Measurements from ENCODE around the gene ACAP2.
"Not testable (repeated sequence)": the region's sequence is repeated elsewhere in the genome, so short reads cannot be mapped to it uniquely, and the experiment has no call there.

ACAP2 gene

GRCh38 chr3:195384952-195385351 lies 57.9 kb downstream of the ACAP2 start:
- Histone ChIP-seq H3K9me3 (ENCODE audit: control insufficient read depth, insufficient read depth, low read length) (no peaks in the 10 kb centered on the region), H3K79me2 (ENCODE audit: control insufficient read depth, low read length) (peaks cover 34% of the 10 kb centered on the region), H3K4me3 (ENCODE audit: low read length) (no peak overlapping the region), H3K27me3 (ENCODE audit: control insufficient read depth, low read length) (no peaks in the 10 kb centered on the region), H3K4me2 (ENCODE audit: low read length) (no peak overlapping the region), H3F3A (ENCODE audit: control insufficient read depth, insufficient read depth) (no peaks in the 10 kb centered on the region), H3K9me2 (replicated peaks; ENCODE audit: control insufficient read depth, low read length) (no peaks in the 10 kb centered on the region), H3K4me1 (ENCODE audit: control insufficient read depth, low read length) (no peaks in the 10 kb centered on the region), H4K20me1 (ENCODE audit: control insufficient read depth, insufficient read depth, low read depth, low read length) (no peaks in the 10 kb centered on the region), H3K36me3 (ENCODE audit: control insufficient read depth, low read length) (peaks cover 22% of the 10 kb centered on the region), H3K27ac (ENCODE audit: low read depth, low read length) (no peak overlapping the region)
- TF ChIP-seq CTCF (IDR thresholded peaks at IDR 0.05; ENCODE audit: low read depth, low read length, poor library complexity, severe bottlenecking) = no peak
- no peak for TF ChIP-seq EZH2phosphoT487 (IDR thresholded peaks at IDR 0.05; ENCODE audit: borderline replicate concordance, low read length)

GRCh38 chr3:195372220-195372619 lies 70.6 kb downstream of the ACAP2 start:
- Histone ChIP-seq H3K4me2 (ENCODE audit: low read length) (no peak overlapping the region), H3K79me2 (ENCODE audit: control insufficient read depth, low read length) (no peaks in the 10 kb centered on the region), H4K20me1 (ENCODE audit: control insufficient read depth, insufficient read depth, low read depth, low read length) (no peaks in the 10 kb centered on the region), H3F3A (ENCODE audit: control insufficient read depth, insufficient read depth) (no peaks in the 10 kb centered on the region), H3K9me2 (replicated peaks; ENCODE audit: control insufficient read depth, low read length) (no peaks in the 10 kb centered on the region), H3K4me3 (ENCODE audit: low read length) (no peak overlapping the region), H3K4me1 (ENCODE audit: control insufficient read depth, low read length) (no peaks in the 10 kb centered on the region), H3K36me3 (ENCODE audit: control insufficient read depth, low read length) (peaks cover 32% of the 10 kb centered on the region), H3K9me3 (ENCODE audit: control insufficient read depth, insufficient read depth, low read length) (no peaks in the 10 kb centered on the region), H3K27me3 (ENCODE audit: control insufficient read depth, low read length) (no peaks in the 10 kb centered on the region), H3K27ac (ENCODE audit: low read depth, low read length) (no peak overlapping the region)
- no peak for TF ChIP-seq EZH2phosphoT487 (IDR thresholded peaks at IDR 0.05; ENCODE audit: borderline replicate concordance, low read length)

GRCh38 chr3:195366200-195366925 lies 76.5 kb downstream of the ACAP2 start:
- Histone ChIP-seq H3K27me3 (ENCODE audit: control insufficient read depth, low read length) (no peaks in the 10 kb centered on the region), H3F3A (ENCODE audit: control insufficient read depth, insufficient read depth) (no peaks in the 10 kb centered on the region), H3K9me3 (ENCODE audit: control insufficient read depth, insufficient read depth, low read length) (no peaks in the 10 kb centered on the region), H3K4me2 (ENCODE audit: low read length) (no peak overlapping the region), H3K79me2 (ENCODE audit: control insufficient read depth, low read length) (peaks cover 26% of the 10 kb centered on the region), H3K4me1 (ENCODE audit: control insufficient read depth, low read length) (no peaks in the 10 kb centered on the region), H4K20me1 (ENCODE audit: control insufficient read depth, insufficient read depth, low read depth, low read length) (no peaks in the 10 kb centered on the region), H3K27ac (ENCODE audit: low read depth, low read length) (no peak overlapping the region), H3K9me2 (replicated peaks; ENCODE audit: control insufficient read depth, low read length) (no peaks in the 10 kb centered on the region), H3K36me3 (ENCODE audit: control insufficient read depth, low read length) (peaks cover 31% of the 10 kb centered on the region), H3K4me3 (ENCODE audit: low read length) (no peak overlapping the region)
- no peak for TF ChIP-seq EZH2phosphoT487 (IDR thresholded peaks at IDR 0.05; ENCODE audit: borderline replicate concordance, low read length)
- TF ChIP-seq CTCF (IDR thresholded peaks at IDR 0.05; ENCODE audit: low read depth, low read length, poor library complexity, severe bottlenecking) = no peak

DNA sequence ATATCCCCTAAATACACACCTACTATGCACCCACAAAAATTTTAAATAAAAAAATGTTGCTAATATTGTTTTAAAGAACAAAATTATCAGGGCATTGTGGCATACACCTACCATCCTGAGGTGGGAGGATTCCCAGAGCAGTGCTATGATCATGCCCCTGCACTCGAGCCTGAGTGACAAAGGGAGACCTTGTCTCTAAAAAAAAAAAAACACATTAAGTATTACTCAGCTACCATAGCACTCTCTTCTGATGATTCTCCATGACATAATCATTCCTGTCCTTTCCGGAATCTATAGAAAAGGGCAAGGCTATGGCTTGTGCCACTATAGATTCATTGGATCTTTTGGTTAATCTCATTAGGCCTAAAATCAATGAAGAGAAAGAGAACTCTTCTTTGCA lies 77.4 kb downstream of the ACAP2 start:
- Histone ChIP-seq H3K27me3 (ENCODE audit: control insufficient read depth, low read length) (no peaks in the 10 kb centered on the region), H3K27ac (ENCODE audit: low read depth, low read length) (no peak overlapping the region), H3K4me1 (ENCODE audit: control insufficient read depth, low read length) (peaks cover 7% of the 10 kb centered on the region), H3K9me3 (ENCODE audit: control insufficient read depth, insufficient read depth, low read length) (no peaks in the 10 kb centered on the region), H3F3A (ENCODE audit: control insufficient read depth, insufficient read depth) (no peaks in the 10 kb centered on the region), H3K36me3 (ENCODE audit: control insufficient read depth, low read length) (peaks cover 28% of the 10 kb centered on the region), H3K4me3 (ENCODE audit: low read length) (no peak overlapping the region), H3K9me2 (replicated peaks; ENCODE audit: control insufficient read depth, low read length) (no peaks in the 10 kb centered on the region), H4K20me1 (ENCODE audit: control insufficient read depth, insufficient read depth, low read depth, low read length) (no peaks in the 10 kb centered on the region), H3K4me2 (ENCODE audit: low read length) (no peak overlapping the region), H3K79me2 (ENCODE audit: control insufficient read depth, low read length) (peaks cover 36% of the 10 kb centered on the region)
- TF ChIP-seq EZH2phosphoT487 (IDR thresholded peaks at IDR 0.05; ENCODE audit: borderline replicate concordance, low read length) (no peak), CTCF (IDR thresholded peaks at IDR 0.05; ENCODE audit: low read depth, low read length, poor library complexity, severe bottlenecking) (no peak)

- H3K4me1 ChIP-seq (ENCODE audit: control insufficient read depth, low read length) = peaks cover 14% of the 10 kb centered on the region
- H3K4me3 ChIP-seq (ENCODE audit: low read length); H3K27ac ChIP-seq (ENCODE audit: low read depth, low read length); H3K9me2 ChIP-seq (replicated peaks; ENCODE audit: control insufficient read depth, low read length); H3F3A ChIP-seq (ENCODE audit: control insufficient read depth, insufficient read depth); H3K4me2 ChIP-seq (ENCODE audit: low read length); H3K9me3 ChIP-seq (ENCODE audit: control insufficient read depth, insufficient read depth, low read length); H3K27me3 ChIP-seq (ENCODE audit: control insufficient read depth, low read length); H4K20me1 ChIP-seq (ENCODE audit: control insufficient read depth, insufficient read depth, low read depth, low read length): not testable (repeated sequence)
- H3K36me3 ChIP-seq (ENCODE audit: control insufficient read depth, low read length) = peaks cover 27% of the 10 kb centered on the region
- peaks cover 76% of the 10 kb centered on the region for H3K79me2 ChIP-seq (ENCODE audit: control insufficient read depth, low read length)
Measured at GRCh38 chr3:195357797-195358196, 85.0 kb downstream of the ACAP2 start.
